Spleen (tissue), 13 donors: ENCODE measurements around the gene SSBP1. TPM values are rescaled to one million over a fixed set of nuclear protein-coding genes. Genes with fewer than 3 reads are reported as not detected.
"Not testable (repeated sequence)": the region's sequence is repeated elsewhere in the genome, so short reads cannot be mapped to it uniquely, and the experiment has no call there.

Experiments
- DNase-seq: peaks from one replicate; pipeline ENCODE4 v3.0.0-alpha.2; 2020
- H3K27ac ChIP-seq, 8 donors: fragments of 200-600 bp; sonication (generic) in 7 of 8; 1 replicate in 4 of 8; 2 replicates in 4 of 8; pipeline versions ENCODE4 v1.5.0 to v1.8.0; 2016 to 2021; ENCODE audit warnings: inconsistent platforms in 4 of 8, mild to moderate bottlenecking in 4 of 8, moderate library complexity in 1 of 8
- H3K27me3 ChIP-seq, 7 donors: fragments of 200-600 bp; sonication (generic) in 6 of 7; replicated peaks in 1 of 7; 1 replicate in 4 of 7; 2 replicates in 3 of 7; pipeline versions ENCODE4 v1.5.0 to v1.8.0; 2016 to 2021; ENCODE audit warnings: inconsistent platforms in 3 of 7, mild to moderate bottlenecking in 1 of 7
- H3K36me3 ChIP-seq, 6 donors: fragments of 200-600 bp; sonication (generic) in 5 of 6; 1 replicate in 4 of 6; 2 replicates in 2 of 6; pipeline versions ENCODE4 v1.5.0 to v1.8.0; 2016 to 2021; ENCODE audit warnings: inconsistent platforms in 2 of 6
- H3K4me1 ChIP-seq, 6 donors: fragments of 200-600 bp; sonication (generic) in 5 of 6; 1 replicate in 3 of 6; 2 replicates in 3 of 6; pipeline versions ENCODE4 v1.5.0 to v1.8.0; 2016 to 2021; ENCODE audit warnings: inconsistent platforms in 3 of 6
- H3K4me3 ChIP-seq, 8 donors: fragments of 200-600 bp; sonication (generic) in 7 of 8; 1 replicate in 4 of 8; 2 replicates in 4 of 8; pipeline versions ENCODE4 v1.5.0 to v1.8.0; 2016 to 2021; ENCODE audit warnings: inconsistent platforms in 4 of 8, mild to moderate bottlenecking in 4 of 8, moderate library complexity in 2 of 8
- H3K9me3 ChIP-seq, 8 donors: fragments of 200-600 bp; sonication (generic) in 7 of 8; 1 replicate in 4 of 8; 2 replicates in 4 of 8; pipeline versions ENCODE4 v1.5.0 to v1.8.0; 2016 to 2021; ENCODE audit warnings: inconsistent platforms in 4 of 8
- POLR2A ChIP-seq, 3 donors: fragments of 450-650 bp; IDR thresholded peaks; one replicate each; pipeline ENCODE4 v1.5.1; 2017; ENCODE audit warnings: antibody characterized with exemption in 3 of 3, mild to moderate bottlenecking in 1 of 3
- POLR2AphosphoS5 ChIP-seq, 3 donors: sonication (generic); formaldehyde crosslinking; IDR thresholded peaks; one replicate each; pipeline ENCODE4 v1.5.1; 2017; ENCODE audit warnings: antibody characterized with exemption in 3 of 3
- WGBS, 5 donors: extraction: QIAGEN DNeasy Blood & Tissue Kit in 3 of 5; methylation state at CpG; one replicate each; pipeline versions ENCODE4 v1.1.5 to v1.1.7; 2013 to 2018; 5-methylcytosine and 5-hydroxymethylcytosine counted together
- intact Hi-C: fragments of 100-400 bp; cut with DNase I; formaldehyde crosslinking; loops from one replicate; pipeline ENCODE4 v1.15.0; 2023; ENCODE audit warnings: low total_unique reads
- long read RNA-seq, 2 donors: transcript quantifications; one replicate each; lab custom pipeline, GENCODE V29; 2026
- polyA plus RNA-seq, 3 donors: library from polyadenylated mRNA; stranded (reverse); fragments of 200-250 nt; gene quantifications; one replicate each; pipeline ENCODE4 v1.2.1, GENCODE V29; 2013
- total RNA-seq, 7 donors: library from RNA; depleted of rRNA in 3 of 7; stranded (reverse); fragments of >200 nt in 3 of 7; fragmentation: NEBNext Ultra II Directional in 4 of 7; extraction: Animal tissue kit (Norgen Biotek cat#: 25700) in 4 of 7; gene quantifications; one replicate each; pipeline versions ENCODE4 v1.1.0 to v1.2.1, GENCODE V29; 2016 to 2021
- TF ChIP-seq, protein P1 (sequence below), 11 experiments: fragments of 200-600 bp in 7 of 11; fragments of 450-650 bp in 4 of 11; sonication (generic) in 4 of 11; IDR thresholded peaks in 8 of 11; conservative IDR thresholded peaks in 3 of 11; 1 replicate in 7 of 11; 2 replicates in 4 of 11; pipeline versions ENCODE4 v1.4.0 to v1.8.0; 2016 to 2021; ENCODE audit warnings: antibody characterized with exemption in 11 of 11, inconsistent platforms in 4 of 11, mild to moderate bottlenecking in 1 of 11
- donor health status: healthy with polysubstance abuse.
- donor health status: DM: no; HTN: no; CAD: no; lungs with moderate emphysema.
- donor health status: DM: no; HTN: no; CAD: no.
- donor health status: Bipolar disorder and iron deficiency.
- donor health status: healthy.
- donor health status: DM: no; HTN: no; CAD: no.
- donor health status: DM: yes; HTN: yes; CAD: no.

SSBP1 gene
- 100 to 1,000 TPM in 2 of 7 donors, 10 to 100 TPM in 5; 69.3 to 122 (median 83.2) TPM for total RNA-seq
- 100 to 1,000 TPM; 145 to 185 (median 166) TPM for polyA plus RNA-seq
- long read RNA-seq, donor 1, transcript SSBP1-201 (7 exons, 687 nt): major isoform, 73 of 93 reads
- long read RNA-seq, donor 1, transcript SSBP1-214 (7 exons, 636 nt): minor isoform, 5 of 93 reads
- long read RNA-seq, donor 1, partial matches to known transcripts: 6 of 93 reads
- long read RNA-seq, donor 1, other reads (novel, unspliced or antisense): 0 of 93 reads
- long read RNA-seq, donor 2, transcript SSBP1-214 (7 exons, 636 nt): minor isoform, 8 of 72 reads
- long read RNA-seq, donor 2, transcript SSBP1-201 (7 exons, 687 nt): major isoform, 48 of 72 reads
- long read RNA-seq, donor 2, partial matches to known transcripts: 9 of 72 reads
- long read RNA-seq, donor 2, other reads (novel, unspliced or antisense): 0 of 72 reads

DNA sequence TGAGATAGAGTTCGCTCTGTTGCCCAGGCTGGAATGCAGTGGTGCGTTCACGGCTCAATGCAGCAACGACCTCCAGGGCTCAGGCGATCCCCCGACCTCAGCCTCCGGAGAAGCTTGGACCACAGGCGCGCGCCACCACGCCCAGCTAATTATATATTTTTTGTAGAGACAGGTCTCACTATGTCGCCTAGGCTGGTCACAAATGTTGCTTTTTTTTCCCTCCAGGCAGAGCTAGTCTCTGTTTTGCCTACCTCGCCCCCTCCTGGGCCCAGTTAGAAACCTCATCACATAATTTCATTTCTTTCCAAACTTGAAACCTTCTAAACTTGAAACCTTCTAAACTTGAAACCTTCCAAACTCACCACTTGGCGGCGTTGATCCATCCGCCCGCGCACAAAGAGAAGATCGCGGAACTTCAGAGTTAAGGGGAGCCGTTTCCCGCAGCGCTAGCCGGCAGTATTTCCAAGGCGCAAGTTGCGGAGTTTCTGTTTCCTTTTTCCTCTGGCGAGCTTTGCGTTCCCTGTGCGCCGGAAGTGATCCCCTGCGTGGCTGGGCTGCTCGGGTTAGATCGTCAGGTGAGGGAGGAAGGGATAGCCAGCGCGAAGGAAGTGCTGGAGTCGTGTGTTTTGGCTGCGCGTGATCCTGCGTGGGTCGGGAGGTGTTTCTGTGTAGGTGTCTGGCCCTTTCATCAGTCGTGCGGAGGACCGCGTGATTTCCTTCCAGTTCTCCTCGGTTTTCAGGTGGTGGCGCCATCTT, at the start of gene SSBP1:
SSBP1 (plus strand) TSS at position 523 of the 756 bp plus-strand sequence. CDS start 809 bp downstream, outside the sequence.
- H3K27ac ChIP-seq: peak within 1 kb of the TSS; percentile 79 to 90 (median 88)
- no peaks in the 10 kb centered on the region for H3K27me3 ChIP-seq
- TF ChIP-seq POLR2AphosphoS5 (IDR thresholded peaks at IDR 0.05): peak; percentile 93 to 97 (median 94)
- TF ChIP-seq, protein P1, sequence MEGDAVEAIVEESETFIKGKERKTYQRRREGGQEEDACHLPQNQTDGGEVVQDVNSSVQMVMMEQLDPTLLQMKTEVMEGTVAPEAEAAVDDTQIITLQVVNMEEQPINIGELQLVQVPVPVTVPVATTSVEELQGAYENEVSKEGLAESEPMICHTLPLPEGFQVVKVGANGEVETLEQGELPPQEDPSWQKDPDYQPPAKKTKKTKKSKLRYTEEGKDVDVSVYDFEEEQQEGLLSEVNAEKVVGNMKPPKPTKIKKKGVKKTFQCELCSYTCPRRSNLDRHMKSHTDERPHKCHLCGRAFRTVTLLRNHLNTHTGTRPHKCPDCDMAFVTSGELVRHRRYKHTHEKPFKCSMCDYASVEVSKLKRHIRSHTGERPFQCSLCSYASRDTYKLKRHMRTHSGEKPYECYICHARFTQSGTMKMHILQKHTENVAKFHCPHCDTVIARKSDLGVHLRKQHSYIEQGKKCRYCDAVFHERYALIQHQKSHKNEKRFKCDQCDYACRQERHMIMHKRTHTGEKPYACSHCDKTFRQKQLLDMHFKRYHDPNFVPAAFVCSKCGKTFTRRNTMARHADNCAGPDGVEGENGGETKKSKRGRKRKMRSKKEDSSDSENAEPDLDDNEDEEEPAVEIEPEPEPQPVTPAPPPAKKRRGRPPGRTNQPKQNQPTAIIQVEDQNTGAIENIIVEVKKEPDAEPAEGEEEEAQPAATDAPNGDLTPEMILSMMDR (IDR thresholded peaks at IDR 0.05 in 8 of 11, conservative IDR thresholded peaks at IDR 0.05 in 3 of 11): peak; percentile 61 to 96 (median 82)
- peak in 2 of 3 donors; percentile 29 to 72 for TF ChIP-seq POLR2A (IDR thresholded peaks at IDR 0.05)
- H3K4me1 ChIP-seq: peaks cover 18 to 55% (median 43%) of the 10 kb centered on the region in 6 donors
- 1 to 2% (median 2%) methylated on average over 44 to 46 of the region's 46 CpGs for WGBS, 5 donors
- peak within 1 kb of the TSS; percentile 41 to 84 (median 76) for H3K4me3 ChIP-seq
- intact Hi-C loops: loop anchor here (10.0 kb wide), 1 partner anchor 83 kb away; no protein-coding TSS in a partner anchor
- DNase-seq: peak; percentile 95
- peaks cover 0 to 39% (median 26%) of the 10 kb centered on the region in 6 donors for H3K36me3 ChIP-seq
- no peaks in the 10 kb centered on the region for H3K9me3 ChIP-seq

DNA sequence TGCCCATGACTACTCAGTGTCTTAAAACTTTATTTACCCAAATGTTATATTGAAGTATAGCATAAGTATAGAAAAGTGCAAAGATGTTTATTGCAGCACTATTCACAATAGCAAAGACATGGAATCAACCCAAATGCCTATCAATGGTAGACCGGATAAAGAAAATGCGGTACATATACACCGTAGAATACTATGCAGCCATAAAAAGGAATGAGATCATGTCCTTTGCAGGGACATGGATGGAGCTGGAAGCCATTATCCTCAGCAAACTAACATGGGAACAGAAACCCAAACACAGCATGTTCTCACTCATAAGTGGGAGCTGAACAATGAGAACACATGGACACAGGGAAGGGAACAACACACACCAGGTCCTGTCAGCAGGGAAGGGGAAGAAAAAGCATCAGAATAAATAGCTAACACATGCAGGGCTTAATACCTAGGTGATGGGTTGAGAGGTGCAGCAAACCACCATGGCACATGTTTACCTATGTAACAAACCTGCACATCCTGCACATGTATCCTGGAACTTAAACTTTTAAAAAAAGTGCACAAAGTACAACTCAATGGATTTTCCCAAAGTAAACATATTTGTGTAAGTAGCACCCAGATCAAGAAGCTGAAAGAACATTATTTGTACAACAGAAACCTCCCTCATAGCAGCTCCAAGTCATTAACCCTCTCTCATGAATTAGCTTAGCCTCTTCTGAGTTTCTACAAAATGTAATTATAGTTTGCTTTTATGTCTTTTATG, 48.9 kb upstream of the SSBP1 start:
- DNase-seq, H3K27me3 ChIP-seq, H3K9me3 ChIP-seq, H3K27ac ChIP-seq, intact Hi-C loops, H3K4me3 ChIP-seq: not testable (repeated sequence)
- WGBS, 5 donors: 93 to 100% (median 98%) methylated on average over 3 of the region's 3 CpGs
- peaks cover 0 to 35% (median 18%) of the 10 kb centered on the region in 6 donors for H3K36me3 ChIP-seq
- peaks cover 0 to 25% (median 0%) of the 10 kb centered on the region in 6 donors for H3K4me1 ChIP-seq

- Histone ChIP-seq H3K27ac (no peak overlapping the region), H3K4me1 (peaks cover 0 to 48% (median 14%) of the 10 kb centered on the region in 6 donors), H3K9me3 (no peaks in the 10 kb centered on the region), H3K27me3 (no peaks in the 10 kb centered on the region), H3K36me3 (peaks cover 0 to 12% (median 0%) of the 10 kb centered on the region in 6 donors), H3K4me3 (no peak overlapping the region)
- 92 to 96% (median 94%) methylated on average over 3 of the region's 3 CpGs for WGBS, 5 donors
- TF ChIP-seq, protein P1 (IDR thresholded peaks at IDR 0.05 in 8 of 11, conservative IDR thresholded peaks at IDR 0.05 in 3 of 11): no peak
- TF ChIP-seq POLR2A (IDR thresholded peaks at IDR 0.05) (no peak), POLR2AphosphoS5 (IDR thresholded peaks at IDR 0.05) (no peak)
- DNase-seq: no peak
- intact Hi-C loops: no loop called here
Observed at GRCh38 chr7:141691540-141691939, 46.6 kb upstream of the SSBP1 start.

DNA sequence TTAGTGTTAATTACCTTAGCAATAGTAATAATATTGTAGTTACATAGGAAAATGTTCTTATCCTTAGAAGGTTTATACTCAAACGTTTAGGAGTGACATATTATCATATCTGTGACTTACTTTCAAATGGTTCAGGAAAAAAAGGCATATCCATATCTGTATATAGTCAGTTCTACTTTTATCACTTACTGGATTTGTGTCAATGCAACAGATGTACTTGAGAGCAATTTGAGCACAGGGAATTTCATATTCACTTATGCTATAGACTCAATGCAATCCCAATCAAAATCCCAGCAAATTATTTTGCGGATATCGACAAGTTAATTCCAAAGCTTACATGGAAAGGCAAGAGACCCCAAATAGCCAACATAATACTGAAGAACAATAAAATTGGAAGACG, 46.2 kb upstream of the SSBP1 start:
- Histone ChIP-seq H3K27ac (no peak overlapping the region), H3K27me3 (no peaks in the 10 kb centered on the region), H3K9me3 (no peaks in the 10 kb centered on the region), H3K4me3 (no peak overlapping the region), H3K36me3 (peaks cover 0 to 10% (median 0%) of the 10 kb centered on the region in 6 donors), H3K4me1 (peaks cover 0 to 48% (median 18%) of the 10 kb centered on the region in 6 donors)
- 90 to 91% (median 90%) methylated on average over 4 of the region's 4 CpGs for WGBS, 5 donors
- no peak for DNase-seq
- no peak for TF ChIP-seq POLR2AphosphoS5 (IDR thresholded peaks at IDR 0.05)
- TF ChIP-seq, protein P1 (IDR thresholded peaks at IDR 0.05 in 8 of 11, conservative IDR thresholded peaks at IDR 0.05 in 3 of 11): no peak
- no peak for TF ChIP-seq POLR2A (IDR thresholded peaks at IDR 0.05)
- intact Hi-C loops: no loop called here
